HG02885 (cell line): ENCODE measurements around the gene NAGPA.
A peak's percentile ranks its signal among the peaks of the same experiment; 100 is the strongest.

Experiments
- ATAC-seq: cut with Tn5 transposase; IDR thresholded peaks from one replicate; pipeline ENCODE4 v1.9.1; 2021; ENCODE audit warnings: mild to moderate bottlenecking; ENCODE audit not compliant: unreplicated experiment, poor library complexity

NAGPA gene

DNA sequence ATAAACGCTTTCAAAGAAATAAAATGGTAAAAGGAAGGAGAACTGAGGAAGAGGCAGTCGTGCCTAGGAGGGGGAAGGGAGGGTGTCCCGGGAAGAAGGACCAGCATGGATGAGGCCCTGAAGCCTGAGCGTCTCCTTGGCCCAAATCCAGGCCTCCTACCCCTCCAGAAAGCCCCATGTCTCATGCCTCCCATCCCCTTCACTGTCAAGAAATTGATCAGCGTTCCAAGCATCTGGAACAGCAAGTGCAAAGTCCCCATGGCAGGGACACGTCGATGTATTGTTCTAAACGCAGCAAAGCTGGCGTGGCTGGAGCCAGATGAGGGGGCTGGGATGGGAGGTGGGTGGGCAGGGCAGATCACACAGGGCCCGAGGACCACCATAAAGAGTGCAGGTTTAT is 53.0 kb downstream of the NAGPA start:
- ATAC-seq = no peak

DNA sequence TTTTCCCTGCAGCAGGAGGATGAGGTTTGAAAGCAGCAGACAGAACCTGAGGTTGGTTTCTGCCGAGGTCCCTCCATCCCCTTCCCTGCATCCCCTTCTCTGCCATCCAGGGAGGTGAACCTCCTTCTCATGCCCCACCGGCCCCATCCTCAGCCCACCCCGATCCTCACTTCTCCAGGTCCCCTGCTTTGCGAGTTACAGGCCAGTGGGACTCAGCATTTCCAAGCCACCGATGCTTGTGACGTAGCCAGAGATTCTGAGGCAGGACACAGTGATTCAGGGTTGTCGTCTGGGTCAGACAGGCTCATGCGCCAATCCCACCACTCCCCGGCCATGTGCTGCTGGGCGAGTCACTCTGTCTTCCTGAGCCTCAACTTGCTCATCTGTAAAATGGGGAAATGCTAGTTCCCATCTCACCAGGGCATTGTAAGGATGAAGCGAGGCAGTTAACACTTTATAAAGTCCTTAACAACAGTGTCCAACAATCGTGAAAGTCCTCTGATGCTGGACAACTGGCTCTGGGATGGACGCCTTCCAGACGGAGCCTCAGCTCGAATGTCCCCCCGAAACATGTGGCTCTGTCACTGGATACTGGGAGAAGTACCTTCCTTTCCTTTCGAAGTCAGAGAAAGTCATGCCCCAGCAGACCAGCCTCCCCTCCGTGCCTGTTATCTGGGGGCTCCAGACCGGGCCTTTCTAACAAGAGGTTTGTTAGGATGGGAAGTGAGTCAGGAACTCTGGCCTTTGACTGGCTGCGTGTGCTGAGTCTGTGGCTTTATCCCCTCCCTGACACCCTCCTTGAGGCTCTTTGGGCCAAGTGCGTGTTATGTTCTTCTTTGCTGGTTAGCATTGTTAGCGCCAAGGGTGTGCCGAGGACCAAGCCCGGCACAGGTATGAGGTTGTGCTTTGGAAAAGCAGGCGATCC is 53.7 kb downstream of the NAGPA start:
- ATAC-seq = no peak

DNA sequence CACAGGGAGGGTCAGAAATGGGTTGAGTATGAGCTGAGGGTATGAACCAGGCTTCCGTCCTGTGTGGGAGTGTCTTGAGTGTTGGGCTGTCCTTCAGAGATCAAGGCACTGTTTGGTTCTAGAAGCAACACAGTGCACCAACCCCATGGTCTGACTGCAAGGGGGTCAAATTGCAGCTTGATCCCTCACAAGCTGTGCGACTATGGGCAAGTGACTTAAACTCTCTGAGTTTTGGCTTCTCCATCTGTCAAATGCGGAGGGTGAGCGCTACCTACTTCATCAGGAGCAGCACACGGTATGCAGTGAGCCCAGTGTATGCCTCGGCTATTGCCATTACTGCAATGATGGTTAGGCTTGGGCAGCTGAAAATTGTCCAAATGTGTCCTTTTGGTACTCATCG is 54.6 kb downstream of the NAGPA start:
- ATAC-seq = no peak

DNA sequence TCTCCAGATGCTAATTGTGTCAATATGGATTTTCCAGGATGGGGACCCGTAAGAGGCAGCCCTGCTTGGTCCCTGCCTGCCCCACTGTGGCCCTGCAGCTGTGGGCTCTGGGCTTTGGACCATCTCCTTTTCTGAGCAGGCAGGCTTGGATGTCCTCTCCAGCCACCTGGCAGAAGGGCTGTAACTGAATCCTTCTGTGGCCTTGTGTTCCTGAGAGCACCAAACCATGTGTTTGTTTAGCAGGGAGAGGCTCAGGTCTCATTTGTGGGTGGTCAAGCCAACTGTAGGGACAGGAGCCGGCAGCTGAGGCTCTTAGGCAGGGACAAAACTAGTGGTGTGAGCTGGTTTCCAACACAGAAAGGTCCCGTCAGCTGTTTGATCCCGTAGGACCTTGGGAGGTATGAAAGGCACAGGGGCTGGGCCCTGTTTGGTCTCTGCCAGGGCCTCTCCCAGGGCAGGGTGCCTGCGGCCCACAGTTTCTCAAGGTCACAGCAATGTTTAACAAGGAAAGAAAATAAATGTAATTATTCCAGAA is 57.1 kb downstream of the NAGPA start:
- no peak for ATAC-seq

DNA sequence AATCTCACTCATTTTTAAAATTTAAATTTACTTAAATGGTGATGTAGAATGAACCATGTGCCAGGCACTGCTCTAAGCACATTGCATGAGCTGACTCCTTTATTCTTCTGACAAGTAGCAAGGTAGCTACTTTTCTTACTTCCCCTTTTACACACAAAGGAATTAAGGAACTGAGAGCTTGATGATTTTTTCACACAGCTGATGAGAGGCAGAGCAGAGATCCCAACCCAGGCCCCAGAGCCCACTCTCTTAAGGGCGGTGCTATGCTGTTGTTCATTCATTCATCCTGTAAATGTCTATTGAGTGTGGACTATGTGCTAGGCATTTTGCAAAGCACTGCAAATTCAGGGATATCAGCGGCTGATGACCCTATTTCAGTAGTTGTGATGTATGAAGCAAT is 57.7 kb downstream of the NAGPA start:
- peak; percentile 96 for ATAC-seq
